ENCODE measurements around the gene GPR135. TPM values are rescaled to one million over a fixed set of nuclear protein-coding genes. Genes with fewer than 3 reads are reported as not detected.

GPR135 gene
- total and polyA plus RNA-seq, 10 of the 15 experiments (the other 5 are each of a cell fraction or from before 2014, with no cell fraction given): 0.11 to 1.1 (median 0.86) TPM

DNA sequence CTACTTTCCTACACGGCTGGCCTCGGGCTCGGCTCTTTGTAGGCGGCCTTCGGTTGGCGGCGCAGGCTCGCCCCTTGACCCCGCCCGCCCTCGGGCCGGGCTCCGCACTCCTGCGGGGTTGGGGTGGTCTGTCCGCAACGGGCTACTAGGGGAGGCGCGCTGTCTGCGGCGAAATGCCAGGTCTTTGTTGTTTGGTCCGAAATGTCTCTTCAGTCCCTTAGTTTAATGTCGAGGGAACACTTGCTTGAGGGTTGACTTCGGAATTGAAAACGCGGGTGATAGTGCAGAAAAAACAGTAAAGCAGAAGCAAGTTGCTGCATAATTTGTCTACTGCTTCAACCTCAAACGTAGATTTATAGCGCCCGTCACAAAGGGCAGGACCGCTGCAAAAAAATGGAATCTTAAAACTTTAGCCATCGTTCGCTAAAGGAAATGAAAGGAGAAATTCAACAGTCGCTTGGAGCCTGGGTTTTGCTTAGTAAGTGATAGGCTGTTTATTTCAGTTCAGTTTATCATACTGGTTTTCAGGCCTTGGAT lies 19.5 kb upstream of the GPR135 start:
- FAIRE-seq: no peak
- under 1% methylated on average over 28 of the region's 32 CpGs for WGBS (ENCODE audit: insufficient coverage, insufficient replicate concordance, low lambda C conversion rate, missing lambda C conversion rate)
- POLR2A ChIA-PET: interaction anchor here (1.4 to 1.7 kb wide), 2 partner anchors 20 to 296 kb away, joined by 5 to 6 read pairs; partner anchors contain the start of genes DAAM1 and GPR135
- TF ChIP-seq, protein P1, sequence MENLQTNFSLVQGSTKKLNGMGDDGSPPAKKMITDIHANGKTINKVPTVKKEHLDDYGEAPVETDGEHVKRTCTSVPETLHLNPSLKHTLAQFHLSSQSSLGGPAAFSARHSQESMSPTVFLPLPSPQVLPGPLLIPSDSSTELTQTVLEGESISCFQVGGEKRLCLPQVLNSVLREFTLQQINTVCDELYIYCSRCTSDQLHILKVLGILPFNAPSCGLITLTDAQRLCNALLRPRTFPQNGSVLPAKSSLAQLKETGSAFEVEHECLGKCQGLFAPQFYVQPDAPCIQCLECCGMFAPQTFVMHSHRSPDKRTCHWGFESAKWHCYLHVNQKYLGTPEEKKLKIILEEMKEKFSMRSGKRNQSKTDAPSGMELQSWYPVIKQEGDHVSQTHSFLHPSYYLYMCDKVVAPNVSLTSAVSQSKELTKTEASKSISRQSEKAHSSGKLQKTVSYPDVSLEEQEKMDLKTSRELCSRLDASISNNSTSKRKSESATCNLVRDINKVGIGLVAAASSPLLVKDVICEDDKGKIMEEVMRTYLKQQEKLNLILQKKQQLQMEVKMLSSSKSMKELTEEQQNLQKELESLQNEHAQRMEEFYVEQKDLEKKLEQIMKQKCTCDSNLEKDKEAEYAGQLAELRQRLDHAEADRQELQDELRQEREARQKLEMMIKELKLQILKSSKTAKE (IDR thresholded peaks at IDR 0.05; ENCODE audit: low read depth, poor library complexity, severe bottlenecking): no peak
- TF ChIP-seq ASH2L (IDR thresholded peaks at IDR 0.05; ENCODE audit: borderline replicate concordance, low read depth): peak; percentile 91; the same call in 1 of the 2 replicates
- TF ChIP-seq RUNX3 (IDR thresholded peaks at IDR 0.05; ENCODE audit: low read length): peak; percentile 20; the same call in 1 of the 2 replicates
- 0 out of 2 replicates have a peak, but pooled peaks have one; percentile 32 for TF ChIP-seq CBX5 (IDR thresholded peaks at IDR 0.05; ENCODE audit: low read depth)
- TF ChIP-seq, protein P2, sequence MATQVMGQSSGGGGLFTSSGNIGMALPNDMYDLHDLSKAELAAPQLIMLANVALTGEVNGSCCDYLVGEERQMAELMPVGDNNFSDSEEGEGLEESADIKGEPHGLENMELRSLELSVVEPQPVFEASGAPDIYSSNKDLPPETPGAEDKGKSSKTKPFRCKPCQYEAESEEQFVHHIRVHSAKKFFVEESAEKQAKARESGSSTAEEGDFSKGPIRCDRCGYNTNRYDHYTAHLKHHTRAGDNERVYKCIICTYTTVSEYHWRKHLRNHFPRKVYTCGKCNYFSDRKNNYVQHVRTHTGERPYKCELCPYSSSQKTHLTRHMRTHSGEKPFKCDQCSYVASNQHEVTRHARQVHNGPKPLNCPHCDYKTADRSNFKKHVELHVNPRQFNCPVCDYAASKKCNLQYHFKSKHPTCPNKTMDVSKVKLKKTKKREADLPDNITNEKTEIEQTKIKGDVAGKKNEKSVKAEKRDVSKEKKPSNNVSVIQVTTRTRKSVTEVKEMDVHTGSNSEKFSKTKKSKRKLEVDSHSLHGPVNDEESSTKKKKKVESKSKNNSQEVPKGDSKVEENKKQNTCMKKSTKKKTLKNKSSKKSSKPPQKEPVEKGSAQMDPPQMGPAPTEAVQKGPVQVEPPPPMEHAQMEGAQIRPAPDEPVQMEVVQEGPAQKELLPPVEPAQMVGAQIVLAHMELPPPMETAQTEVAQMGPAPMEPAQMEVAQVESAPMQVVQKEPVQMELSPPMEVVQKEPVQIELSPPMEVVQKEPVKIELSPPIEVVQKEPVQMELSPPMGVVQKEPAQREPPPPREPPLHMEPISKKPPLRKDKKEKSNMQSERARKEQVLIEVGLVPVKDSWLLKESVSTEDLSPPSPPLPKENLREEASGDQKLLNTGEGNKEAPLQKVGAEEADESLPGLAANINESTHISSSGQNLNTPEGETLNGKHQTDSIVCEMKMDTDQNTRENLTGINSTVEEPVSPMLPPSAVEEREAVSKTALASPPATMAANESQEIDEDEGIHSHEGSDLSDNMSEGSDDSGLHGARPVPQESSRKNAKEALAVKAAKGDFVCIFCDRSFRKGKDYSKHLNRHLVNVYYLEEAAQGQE (IDR thresholded peaks at IDR 0.05; ENCODE audit: low read depth, low read length): no peak
- peak; percentile 81 for TF ChIP-seq NR2C1 (IDR thresholded peaks at IDR 0.05)
- TF ChIP-seq, protein P3, sequence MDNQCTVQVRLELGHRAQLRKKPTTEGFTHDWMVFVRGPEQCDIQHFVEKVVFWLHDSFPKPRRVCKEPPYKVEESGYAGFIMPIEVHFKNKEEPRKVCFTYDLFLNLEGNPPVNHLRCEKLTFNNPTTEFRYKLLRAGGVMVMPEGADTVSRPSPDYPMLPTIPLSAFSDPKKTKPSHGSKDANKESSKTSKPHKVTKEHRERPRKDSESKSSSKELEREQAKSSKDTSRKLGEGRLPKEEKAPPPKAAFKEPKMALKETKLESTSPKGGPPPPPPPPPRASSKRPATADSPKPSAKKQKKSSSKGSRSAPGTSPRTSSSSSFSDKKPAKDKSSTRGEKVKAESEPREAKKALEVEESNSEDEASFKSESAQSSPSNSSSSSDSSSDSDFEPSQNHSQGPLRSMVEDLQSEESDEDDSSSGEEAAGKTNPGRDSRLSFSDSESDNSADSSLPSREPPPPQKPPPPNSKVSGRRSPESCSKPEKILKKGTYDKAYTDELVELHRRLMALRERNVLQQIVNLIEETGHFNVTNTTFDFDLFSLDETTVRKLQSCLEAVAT (IDR thresholded peaks at IDR 0.05): 0 out of 2 replicates have a peak, but pooled peaks have one; percentile 20
- peak; percentile 8 for TF ChIP-seq MXI1 (IDR thresholded peaks at IDR 0.05; ENCODE audit: low read depth, low read length)
- peak; percentile 2; the same call in 1 of the 2 replicates for TF ChIP-seq YY1 (IDR thresholded peaks at IDR 0.05; ENCODE audit: low read depth, low read length)
- TF ChIP-seq, protein P4, sequence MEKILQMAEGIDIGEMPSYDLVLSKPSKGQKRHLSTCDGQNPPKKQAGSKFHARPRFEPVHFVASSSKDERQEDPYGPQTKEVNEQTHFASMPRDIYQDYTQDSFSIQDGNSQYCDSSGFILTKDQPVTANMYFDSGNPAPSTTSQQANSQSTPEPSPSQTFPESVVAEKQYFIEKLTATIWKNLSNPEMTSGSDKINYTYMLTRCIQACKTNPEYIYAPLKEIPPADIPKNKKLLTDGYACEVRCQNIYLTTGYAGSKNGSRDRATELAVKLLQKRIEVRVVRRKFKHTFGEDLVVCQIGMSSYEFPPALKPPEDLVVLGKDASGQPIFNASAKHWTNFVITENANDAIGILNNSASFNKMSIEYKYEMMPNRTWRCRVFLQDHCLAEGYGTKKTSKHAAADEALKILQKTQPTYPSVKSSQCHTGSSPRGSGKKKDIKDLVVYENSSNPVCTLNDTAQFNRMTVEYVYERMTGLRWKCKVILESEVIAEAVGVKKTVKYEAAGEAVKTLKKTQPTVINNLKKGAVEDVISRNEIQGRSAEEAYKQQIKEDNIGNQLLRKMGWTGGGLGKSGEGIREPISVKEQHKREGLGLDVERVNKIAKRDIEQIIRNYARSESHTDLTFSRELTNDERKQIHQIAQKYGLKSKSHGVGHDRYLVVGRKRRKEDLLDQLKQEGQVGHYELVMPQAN (conservative IDR thresholded peaks at IDR 0.05): peak; percentile 50; the same call in 1 of the 2 replicates
- peak; percentile 97 for TF ChIP-seq NR2F1 (conservative IDR thresholded peaks at IDR 0.05)

More for the DNA sequence above, 19.5 kb upstream of the GPR135 start:
- H3K79me2 ChIP-seq (ENCODE audit: control insufficient read depth, insufficient read depth, low read length): peaks cover 60% of the 10 kb centered on the region
- RAD21 ChIA-PET (ENCODE audit: unreplicated experiment): interaction anchor here (0.6 to 1.5 kb wide), 11 partner anchors 13 to 1240 kb away, joined by 3 to 5 read pairs (median 3); partner anchors contain the start of genes CCDC175 and PSMA3
- H3K4me1 ChIP-seq (ENCODE audit: control insufficient read depth, insufficient read depth, low read length): peaks cover 10% of the 10 kb centered on the region; the same call in 1 of the 2 replicates
- peak overlapping the region; percentile 76 for H3K9ac ChIP-seq (ENCODE audit: control insufficient read depth, insufficient read depth, low read length)
- peaks cover 0 to 2% of the 10 kb centered on the region in 2 experiments; a peak in 1 of 4 replicates for H3K36me3 ChIP-seq (ENCODE audit: control insufficient read depth in 2 of 2, insufficient read depth in 2 of 2, low read length in 1 of 2)
- H3K4me2 ChIP-seq (ENCODE audit: control insufficient read depth, insufficient read depth): peak overlapping the region; percentile 15
- H3K9me3 ChIP-seq (replicated peaks; ENCODE audit: control insufficient read depth, insufficient read depth, low read length): no peaks in the 10 kb centered on the region
- no peaks in the 10 kb centered on the region for H3K27me3 ChIP-seq (replicated peaks in 1 of 2; ENCODE audit: control insufficient read depth in 2 of 2, insufficient read depth in 2 of 2, low read length in 1 of 2)
- peak; percentile 60 for ATAC-seq
- H3K4me3 ChIP-seq: peak overlapping the region; percentile 83
- H3K27ac ChIP-seq (ENCODE audit: control insufficient read depth, insufficient read depth): peak overlapping the region; percentile 85
- no peaks in the 10 kb centered on the region for H4K20me1 ChIP-seq (ENCODE audit: control insufficient read depth, insufficient read depth)
- peak overlapping the region; percentile 93 for H2AFZ ChIP-seq (ENCODE audit: control insufficient read depth, low read depth, low read length)
- SMC1A ChIA-PET (ENCODE audit: uncharacterized antibody, unreplicated experiment): interaction anchor here (1.1 to 1.5 kb wide), 4 partner anchors 12 to 209 kb away, joined by 3 to 5 read pairs (median 4); no protein-coding TSS in a partner anchor
- intact Hi-C loops (cut with micrococcal nuclease; ENCODE audit: unreplicated experiment) (loop anchor here (10.0 kb wide), 2 partner anchors 610 to 680 kb away; partner anchors contain the start of genes DHRS7 and PCNX4), in situ Hi-C loops (cut with MboI) (loop anchor here (25.0 kb wide), 1 partner anchor 678 kb away; the partner anchor contains the start of gene DHRS7)
- TSS peak; percentile 72 for BruUV-seq (replicated peaks)
- peak; percentile 16 for DNase-seq (ENCODE audit: low read depth, low spot score)
- CTCF ChIA-PET: interaction anchor here (1.0 to 2.2 kb wide), 13 partner anchors 11 to 983 kb away, joined by 3 to 14 read pairs (median 4); partner anchors contain the start of genes CCDC175 and GPR135

All from GM12878 (cell line).